ENCODE data around the gene RPL32.

The RPL32 gene

DNA sequence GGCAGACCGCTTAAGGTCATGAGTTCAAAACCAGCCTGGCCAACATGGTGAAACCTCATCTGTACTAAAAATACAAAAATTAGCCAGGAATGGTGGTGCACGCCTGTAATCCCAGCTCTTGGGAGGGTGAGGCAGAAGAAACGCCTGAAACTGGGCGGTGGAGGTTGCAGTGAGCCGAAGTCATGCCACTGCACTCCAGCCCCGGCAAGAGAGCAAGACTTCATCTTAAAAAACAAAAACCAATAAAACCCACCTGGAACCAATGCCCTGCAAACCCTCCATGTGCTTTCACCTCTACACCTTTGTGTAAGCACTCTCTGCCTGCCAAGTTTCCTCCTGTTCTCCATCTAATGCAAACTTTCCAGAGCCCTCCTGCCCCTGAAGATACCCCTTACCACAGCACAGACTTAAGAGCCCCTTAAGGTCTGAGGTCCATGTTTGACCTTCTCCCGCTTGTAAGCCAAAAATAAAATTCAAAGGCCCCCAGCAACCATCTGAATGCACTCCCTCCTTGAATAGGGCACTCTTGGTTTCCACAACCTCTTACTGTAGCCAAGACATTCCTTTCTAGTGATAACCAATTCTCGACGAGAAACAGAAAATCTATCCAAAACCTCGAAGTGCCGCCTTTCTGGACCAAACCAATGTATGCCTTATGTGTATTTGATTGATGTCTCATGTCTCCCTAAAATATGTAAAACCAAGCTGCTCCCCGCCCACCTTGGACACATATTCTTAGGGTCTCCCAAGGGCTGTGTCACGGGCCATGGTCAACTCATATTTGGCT, 3.0 kb downstream of the RPL32 start:
- Mint-ChIP-seq H3K4me1 (peaks cover 45% of the 10 kb centered on the region), H3K27ac (peak overlapping the region; percentile 28 to 64 (median 35)), H3K27me3 (ENCODE audit: low read depth) (no peaks in the 10 kb centered on the region), H3K9me3 (no peaks in the 10 kb centered on the region), H3K36me3 (ENCODE audit: low read depth) (peaks cover 72% of the 10 kb centered on the region), H3K4me3 (peak overlapping the region; percentile 97 to 98 (median 98))
- TF ChIP-seq, protein P1, sequence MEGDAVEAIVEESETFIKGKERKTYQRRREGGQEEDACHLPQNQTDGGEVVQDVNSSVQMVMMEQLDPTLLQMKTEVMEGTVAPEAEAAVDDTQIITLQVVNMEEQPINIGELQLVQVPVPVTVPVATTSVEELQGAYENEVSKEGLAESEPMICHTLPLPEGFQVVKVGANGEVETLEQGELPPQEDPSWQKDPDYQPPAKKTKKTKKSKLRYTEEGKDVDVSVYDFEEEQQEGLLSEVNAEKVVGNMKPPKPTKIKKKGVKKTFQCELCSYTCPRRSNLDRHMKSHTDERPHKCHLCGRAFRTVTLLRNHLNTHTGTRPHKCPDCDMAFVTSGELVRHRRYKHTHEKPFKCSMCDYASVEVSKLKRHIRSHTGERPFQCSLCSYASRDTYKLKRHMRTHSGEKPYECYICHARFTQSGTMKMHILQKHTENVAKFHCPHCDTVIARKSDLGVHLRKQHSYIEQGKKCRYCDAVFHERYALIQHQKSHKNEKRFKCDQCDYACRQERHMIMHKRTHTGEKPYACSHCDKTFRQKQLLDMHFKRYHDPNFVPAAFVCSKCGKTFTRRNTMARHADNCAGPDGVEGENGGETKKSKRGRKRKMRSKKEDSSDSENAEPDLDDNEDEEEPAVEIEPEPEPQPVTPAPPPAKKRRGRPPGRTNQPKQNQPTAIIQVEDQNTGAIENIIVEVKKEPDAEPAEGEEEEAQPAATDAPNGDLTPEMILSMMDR (IDR thresholded peaks at IDR 0.05; ENCODE audit: unreplicated experiment in 3 of 3) = no peak

DNA sequence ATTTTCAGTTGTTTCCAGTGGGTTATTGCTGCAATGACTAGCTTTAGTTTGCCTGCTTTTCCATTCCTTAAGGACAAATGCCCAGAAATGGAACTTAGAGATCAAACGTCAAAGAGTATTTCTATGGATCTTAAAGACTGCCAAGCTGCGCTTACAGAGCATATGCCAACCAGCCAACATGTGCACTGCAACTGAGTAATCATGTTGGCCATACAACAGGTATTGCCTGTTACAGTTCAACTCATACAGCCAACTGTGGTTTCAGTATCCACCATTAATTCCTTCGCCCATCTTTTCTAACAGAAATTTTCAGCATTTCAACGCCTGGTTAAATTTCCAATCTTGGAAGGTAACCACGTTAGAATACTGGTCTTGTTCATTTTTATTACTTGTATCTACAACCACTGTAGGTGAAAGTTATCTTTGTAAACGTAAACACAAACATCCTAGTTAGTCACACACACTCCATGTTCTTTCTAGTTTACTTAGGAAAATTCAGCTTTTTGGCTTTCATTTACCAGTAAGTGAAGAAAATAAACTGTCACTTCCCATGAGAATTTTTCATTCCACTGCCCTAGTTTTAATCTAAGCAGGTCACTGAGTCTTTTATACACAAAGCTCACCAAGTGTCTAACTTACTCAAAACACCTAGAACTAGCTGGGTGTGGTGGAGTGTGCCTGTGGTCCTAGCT, 3.9 kb downstream of the RPL32 start:
- Mint-ChIP-seq H3K4me3 (peak overlapping the region; percentile 15 to 98 (median 98)), H3K27ac (no peak overlapping the region), H3K27me3 (ENCODE audit: low read depth) (no peaks in the 10 kb centered on the region), H3K36me3 (ENCODE audit: low read depth) (peaks cover 80% of the 10 kb centered on the region), H3K9me3 (no peaks in the 10 kb centered on the region), H3K4me1 (peaks cover 45% of the 10 kb centered on the region)
- TF ChIP-seq, protein P1 (IDR thresholded peaks at IDR 0.05; ENCODE audit: unreplicated experiment in 3 of 3) = no peak

DNA sequence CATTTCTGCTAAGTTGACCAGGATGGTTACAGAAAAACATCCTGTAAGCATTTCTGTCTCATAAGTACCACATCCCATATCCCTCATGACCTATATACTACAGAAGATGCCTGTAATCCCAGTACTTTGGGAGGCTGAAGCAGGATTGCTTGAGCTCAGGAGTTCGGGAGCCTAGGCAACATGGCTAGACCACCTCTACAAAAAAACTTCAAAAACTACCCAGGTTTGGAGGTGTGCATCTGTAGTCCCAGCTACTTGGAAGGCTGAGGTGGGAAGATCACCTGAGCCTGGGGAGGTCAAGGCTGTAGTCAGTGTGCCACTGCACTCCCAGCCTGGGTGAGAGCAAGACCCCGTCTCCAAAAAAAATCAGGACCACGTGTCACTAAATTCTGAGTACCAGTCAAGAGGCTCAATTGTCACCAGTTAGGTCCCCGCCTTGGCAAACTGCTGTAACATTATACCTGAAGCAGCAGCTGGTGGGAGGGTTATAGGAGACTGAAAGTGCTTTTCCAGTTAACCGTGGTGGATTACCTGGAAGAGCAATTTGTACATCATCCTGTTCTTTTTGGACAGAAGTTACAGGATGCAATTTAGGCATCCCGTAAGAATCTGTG, 6.2 kb downstream of the RPL32 start:
- Mint-ChIP-seq H3K9me3 (no peaks in the 10 kb centered on the region), H3K4me3 (no peak overlapping the region), H3K4me1 (peaks cover 37% of the 10 kb centered on the region)

DNA sequence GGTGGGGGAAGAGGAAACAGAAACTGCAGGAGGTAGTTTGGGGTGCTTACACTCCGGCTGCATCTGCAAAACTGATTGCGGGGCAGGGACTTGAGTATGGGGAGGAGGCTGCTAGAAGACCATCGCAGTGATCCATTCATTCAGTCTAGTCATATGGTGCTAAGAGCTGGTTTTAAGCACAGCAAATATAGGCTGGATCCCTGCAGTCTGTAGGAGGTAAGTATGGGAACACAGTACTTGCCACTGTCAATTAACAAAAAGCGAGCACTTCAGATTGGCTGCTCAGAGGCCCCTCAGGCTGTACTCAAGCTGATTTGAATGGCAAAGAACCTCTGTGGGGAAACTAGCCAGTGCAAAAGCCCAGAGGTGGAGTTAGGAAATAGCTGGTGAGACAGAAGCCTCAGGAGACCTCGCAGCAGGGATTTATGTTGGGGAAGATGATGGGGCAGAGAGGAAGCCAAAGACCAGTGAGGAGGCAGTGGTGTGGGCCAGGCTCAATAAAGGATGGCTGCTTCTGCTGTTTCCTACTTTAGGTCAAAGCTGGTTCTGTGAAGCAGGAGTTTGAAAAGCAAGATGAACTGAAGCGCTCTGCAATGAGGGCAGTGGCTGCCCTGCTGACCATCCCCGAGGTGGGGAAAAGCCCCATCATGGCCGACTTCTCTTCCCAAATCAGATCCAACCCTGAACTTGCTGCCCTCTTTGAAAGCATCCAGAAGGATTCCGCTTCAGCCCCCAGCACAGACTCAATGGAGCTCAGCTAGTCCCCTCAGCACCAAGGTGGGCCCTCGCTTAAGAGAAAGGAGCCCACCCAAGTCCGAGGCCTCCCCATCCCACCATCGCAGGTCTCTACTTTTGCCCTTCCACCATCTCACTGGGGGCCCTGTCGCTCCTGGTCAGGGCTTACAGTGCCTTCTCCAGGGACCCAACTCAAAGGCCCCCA, 7.9 kb downstream of the RPL32 start:
- no peaks in the 10 kb centered on the region for H3K27me3 Mint-ChIP-seq (ENCODE audit: low read depth)
- no peak overlapping the region for H3K4me3 Mint-ChIP-seq
- TF ChIP-seq, protein P1 (IDR thresholded peaks at IDR 0.05; ENCODE audit: unreplicated experiment in 3 of 3) = no peak
- no peaks in the 10 kb centered on the region for H3K9me3 Mint-ChIP-seq
- H3K36me3 Mint-ChIP-seq (ENCODE audit: low read depth) = peaks cover 84% of the 10 kb centered on the region
- peaks cover 20% of the 10 kb centered on the region for H3K4me1 Mint-ChIP-seq
- H3K27ac Mint-ChIP-seq = no peak overlapping the region

More for the DNA sequence above, 6.2 kb downstream of the RPL32 start:
- no peaks in the 10 kb centered on the region for H3K27me3 Mint-ChIP-seq (ENCODE audit: low read depth)
- TF ChIP-seq, protein P1 (IDR thresholded peaks at IDR 0.05; ENCODE audit: unreplicated experiment in 3 of 3) = no peak
- H3K27ac Mint-ChIP-seq = no peak overlapping the region
- H3K36me3 Mint-ChIP-seq (ENCODE audit: low read depth) = peaks cover 90% of the 10 kb centered on the region

DNA sequence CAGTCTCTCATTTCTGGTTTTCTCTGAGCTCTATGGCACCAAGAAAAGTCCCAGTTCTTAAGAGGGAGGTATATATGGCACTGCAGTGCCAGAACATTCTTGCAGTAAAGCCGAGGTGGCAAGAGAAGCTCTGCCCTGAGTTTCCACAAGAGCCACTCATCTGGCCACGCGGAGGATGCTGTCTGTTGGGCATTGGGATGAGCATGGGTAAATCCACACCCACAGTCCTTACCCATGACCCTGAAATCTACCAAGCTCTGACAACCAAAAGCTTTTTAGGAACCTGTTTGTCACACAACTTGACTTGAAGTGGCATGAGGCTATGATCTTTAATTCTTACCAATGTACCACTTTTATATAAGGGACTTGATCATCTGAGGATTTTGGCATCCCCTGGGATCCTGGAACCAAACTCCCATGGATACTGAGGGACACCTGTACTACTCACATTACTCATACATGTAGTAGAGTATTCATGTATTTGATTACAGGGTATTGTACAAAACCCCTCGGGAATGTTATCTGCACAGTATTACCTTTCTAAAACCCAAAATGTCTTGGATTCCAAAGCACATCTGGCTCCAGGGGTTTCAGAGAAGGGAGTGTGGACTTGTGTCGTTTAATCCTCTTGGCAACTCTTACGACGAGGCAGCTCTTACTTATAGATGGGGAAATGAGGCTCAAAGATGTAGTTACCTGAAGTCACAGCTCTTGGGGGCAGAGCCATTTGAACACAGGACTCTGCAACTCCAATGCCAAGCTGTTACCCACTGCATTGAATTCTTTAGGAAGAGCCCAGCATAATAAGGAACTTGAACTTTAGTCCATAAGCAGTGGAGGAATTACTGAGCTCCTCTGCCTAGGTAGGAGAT, 8.8 kb downstream of the RPL32 start:
- Mint-ChIP-seq H3K9me3 (no peaks in the 10 kb centered on the region), H3K36me3 (ENCODE audit: low read depth) (peaks cover 79% of the 10 kb centered on the region)

More for the DNA sequence above, 8.8 kb downstream of the RPL32 start:
- TF ChIP-seq, protein P1 (IDR thresholded peaks at IDR 0.05; ENCODE audit: unreplicated experiment in 3 of 3) = no peak
- Mint-ChIP-seq H3K27me3 (ENCODE audit: low read depth) (no peaks in the 10 kb centered on the region), H3K27ac (no peak overlapping the region), H3K4me3 (no peak overlapping the region), H3K4me1 (peaks cover 12% of the 10 kb centered on the region)

Data from nephron (organoid).